HG03103 (cell line): Measurements from ENCODE around the gene CALN1.
"Not testable (repeated sequence)": the region's sequence is repeated elsewhere in the genome, so short reads cannot be mapped to it uniquely, and the experiment has no call there.

ENCODE experiments used
- ATAC-seq: cut with Tn5 transposase; IDR thresholded peaks from one replicate; pipeline ENCODE4 v1.9.1; 2021; ENCODE audit warnings: low read depth; ENCODE audit not compliant: unreplicated experiment

The CALN1 gene

DNA sequence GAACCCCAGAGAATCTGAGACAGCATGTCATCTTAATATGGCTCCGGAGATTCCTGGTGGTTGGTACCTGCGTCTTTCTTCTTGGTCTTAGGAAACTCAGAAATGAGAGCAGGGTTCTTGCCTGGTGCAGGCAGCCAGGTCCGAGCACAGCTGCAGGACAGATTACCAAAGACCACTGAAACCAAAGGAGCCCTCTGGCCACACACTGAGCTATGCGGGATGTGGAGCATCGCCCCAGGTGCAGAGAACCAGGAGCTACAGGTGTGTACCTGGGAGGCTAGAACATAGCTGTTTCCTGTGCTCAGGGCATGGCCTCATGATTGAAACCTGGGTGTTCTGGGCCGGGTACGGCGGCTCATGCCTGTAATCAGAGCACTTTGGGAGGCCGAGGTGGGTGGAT, 635.4 kb downstream of the CALN1 start:
- no peak for ATAC-seq

DNA sequence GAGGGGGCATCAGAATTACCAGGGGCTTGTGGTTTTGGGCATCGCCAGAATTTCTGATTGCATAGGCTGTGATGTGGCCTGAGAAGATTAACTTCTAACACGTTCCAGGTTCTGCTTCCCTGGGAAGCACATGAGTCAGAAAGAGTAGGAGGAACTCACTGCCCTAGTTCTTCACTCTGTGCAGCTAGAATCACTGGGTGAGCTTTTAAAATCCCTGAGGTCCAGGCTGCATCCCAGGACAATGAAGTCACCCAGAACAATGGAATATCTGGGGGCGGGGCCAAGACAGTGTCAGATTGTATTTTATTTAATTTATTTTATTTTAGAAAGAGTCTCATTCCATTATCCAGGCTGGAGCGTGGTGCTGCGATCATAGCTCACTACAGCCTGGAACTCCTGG, 636.5 kb downstream of the CALN1 start:
- no peak for ATAC-seq

DNA sequence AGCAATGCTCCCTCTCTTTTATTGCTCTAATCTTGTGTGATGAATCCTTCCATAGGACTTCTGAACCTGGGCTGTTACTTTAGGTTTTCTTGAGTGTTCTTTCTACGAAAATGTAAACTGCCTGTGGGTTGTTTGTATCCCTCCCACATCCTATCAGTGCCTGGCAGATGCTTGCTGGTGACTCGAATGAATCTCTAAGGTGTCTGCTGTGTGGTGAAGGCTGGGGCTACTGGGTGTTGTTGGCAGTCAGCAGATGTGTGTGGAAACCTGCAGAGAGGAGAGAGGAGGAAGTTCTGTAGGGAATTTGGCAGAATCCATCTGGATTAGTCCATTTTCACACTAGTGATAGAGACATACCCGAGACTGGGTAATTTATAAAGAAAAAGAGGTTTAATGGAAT, 639.4 kb downstream of the CALN1 start:
- no peak for ATAC-seq

DNA sequence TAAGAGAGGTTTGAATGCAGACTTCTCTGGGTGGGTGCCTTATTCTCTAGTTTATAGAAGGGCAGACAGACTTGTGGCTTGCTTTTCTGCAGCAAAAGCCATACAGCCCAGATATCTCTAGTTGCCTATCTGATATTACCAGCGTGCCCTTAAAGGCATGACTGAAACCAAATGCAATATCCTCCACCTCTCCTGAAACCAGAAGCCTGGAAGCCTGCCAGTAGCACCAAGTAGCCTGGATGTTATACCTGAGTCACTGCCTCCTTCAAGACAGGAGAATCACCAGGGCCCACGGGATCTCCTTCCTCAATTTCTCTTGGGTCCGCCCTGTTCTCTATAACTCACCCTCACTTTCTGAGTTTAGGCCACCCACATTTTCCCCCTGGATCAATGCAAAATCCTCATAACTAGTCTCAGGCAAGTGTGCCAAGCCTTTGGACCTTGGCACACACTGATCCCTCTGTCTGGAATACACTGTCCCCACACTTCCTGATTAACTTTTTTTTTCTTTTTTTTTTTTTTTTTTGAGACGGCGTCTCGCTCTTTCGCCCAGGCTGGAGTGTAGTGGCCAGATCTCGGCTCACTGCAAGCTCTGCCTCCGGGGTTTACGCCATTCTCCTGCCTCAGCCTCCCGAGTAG, 641.8 kb downstream of the CALN1 start:
- ATAC-seq, result no peak

DNA sequence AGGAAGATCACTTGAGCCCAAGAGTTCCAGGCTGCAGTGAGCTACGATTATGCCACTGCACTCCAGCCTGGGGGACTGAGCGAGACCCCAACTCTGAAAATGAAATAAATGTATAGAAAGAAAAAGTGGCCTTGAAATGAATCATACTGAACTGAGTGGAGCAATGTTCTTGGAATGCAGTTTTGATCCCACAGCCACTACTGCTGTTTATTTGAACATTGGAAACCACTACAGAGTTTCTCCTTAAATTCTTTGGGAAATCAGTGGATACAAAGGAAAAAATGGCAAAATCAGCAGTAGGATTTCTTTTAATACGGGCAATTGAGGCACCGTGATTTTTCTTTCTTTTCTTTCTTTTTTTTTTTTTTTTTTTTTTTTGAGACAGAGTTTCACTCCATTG, 642.8 kb downstream of the CALN1 start:
- no peak for ATAC-seq

DNA sequence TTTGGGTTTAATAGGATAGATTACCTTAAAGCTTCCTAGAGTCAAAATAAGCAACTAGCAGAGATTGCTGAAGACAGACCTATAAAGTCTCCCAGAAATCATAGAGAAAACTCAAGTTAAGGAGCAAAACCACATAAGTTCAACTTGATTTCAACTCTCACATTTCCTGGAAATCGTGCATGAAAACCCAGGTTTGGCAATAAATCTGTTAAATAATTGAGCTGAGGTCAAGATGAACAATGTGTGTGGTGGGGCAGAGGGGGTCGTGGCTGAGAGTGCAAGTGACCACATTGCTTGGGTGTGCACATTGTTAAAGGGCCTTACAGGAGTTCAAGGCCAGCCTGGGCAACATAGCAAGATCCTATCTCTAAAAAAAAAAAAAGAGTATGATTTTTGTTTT, 643.7 kb downstream of the CALN1 start:
- no peak for ATAC-seq

DNA sequence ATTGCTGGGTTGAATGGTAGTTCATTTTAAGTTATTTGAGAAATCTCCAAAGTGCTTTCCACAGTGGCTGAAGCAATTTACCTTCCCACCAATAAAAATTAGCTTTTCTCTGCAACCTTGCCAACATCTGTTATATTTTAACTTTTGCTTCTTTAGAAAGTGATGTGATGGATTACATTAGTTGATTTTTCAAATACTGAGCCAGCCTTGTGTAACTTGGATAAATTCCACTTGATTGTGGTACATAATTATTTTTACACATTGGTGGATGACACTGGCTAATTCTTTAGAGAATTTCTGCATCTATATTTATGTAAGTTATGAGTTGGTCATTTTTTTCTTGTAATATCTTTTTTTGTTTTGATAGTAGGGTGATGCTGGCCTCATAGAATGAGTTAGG, 646.1 kb downstream of the CALN1 start:
- no peak for ATAC-seq

DNA sequence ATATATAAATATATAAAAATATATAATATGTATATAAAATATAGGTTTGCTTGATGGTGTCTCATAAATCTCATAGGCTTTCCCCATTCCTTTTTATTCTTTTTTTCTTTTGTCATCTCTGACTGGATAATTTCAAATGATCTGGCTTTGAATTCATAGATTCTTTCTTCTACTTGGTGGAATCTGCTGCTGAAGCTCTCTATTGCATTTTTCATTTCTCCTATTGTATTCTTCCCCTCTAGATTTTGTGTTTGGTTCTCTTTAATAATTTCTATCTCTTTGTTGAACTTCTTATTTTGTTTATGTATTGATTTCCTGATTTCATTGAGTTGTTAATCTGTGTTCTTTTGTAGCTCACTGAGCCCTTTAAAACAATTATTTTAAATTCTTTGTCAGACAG, 650.8 kb downstream of the CALN1 start:
- no peak for ATAC-seq

DNA sequence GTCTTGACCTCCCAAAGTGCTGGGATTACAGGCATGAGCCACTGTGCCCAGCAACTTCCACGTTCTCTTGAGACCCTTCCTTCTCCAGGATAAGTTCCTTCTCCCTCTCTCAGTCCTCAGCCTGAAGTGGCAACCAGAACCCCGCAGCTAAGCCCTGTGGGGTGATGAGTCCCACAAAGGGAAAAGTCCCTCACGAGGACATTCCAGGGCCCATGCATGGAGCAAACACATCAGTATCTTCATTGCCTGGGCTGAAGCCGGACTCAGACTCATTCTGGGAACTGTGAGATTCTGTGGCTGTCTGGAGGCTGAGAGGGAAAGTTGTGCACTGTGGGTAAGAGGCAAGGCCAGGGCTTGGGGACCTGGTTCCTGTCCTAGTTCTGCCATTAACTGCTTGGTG, 657.3 kb downstream of the CALN1 start:
- ATAC-seq, result no peak

DNA sequence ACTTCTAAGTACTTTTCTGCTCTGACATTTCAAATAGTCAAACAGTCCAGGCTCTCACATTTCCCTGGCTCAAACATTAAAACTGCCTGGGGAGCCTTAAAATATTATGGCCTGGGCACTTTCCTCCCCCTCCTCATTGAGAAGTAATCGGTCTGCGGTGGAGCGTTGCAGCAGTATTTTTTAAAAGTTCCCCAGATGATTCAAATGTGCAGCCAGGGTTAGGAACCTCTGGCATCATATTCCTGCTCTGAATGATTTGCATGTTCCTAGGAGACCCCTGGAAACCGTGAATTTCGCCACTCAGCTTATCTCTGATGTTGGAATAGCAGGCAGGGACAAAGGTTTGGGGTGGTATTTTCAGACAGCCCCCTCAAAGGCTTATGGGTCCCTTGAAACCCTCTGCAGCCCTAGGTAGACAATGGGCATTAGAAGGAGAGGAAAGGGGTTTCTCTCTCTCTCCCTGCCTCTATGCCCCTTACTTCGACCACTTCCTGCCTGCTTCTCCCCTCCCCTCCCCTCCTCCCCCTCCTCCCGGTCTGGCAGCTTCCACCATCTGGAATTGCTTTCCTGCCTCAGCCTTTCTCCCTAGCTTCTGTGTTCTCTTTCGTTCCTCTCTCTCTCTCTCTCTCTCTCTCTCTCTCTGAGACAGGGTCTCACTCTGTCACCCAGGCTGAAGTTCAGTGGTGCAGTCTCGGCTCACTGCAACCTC, 658.0 kb downstream of the CALN1 start:
- ATAC-seq, result no peak

DNA sequence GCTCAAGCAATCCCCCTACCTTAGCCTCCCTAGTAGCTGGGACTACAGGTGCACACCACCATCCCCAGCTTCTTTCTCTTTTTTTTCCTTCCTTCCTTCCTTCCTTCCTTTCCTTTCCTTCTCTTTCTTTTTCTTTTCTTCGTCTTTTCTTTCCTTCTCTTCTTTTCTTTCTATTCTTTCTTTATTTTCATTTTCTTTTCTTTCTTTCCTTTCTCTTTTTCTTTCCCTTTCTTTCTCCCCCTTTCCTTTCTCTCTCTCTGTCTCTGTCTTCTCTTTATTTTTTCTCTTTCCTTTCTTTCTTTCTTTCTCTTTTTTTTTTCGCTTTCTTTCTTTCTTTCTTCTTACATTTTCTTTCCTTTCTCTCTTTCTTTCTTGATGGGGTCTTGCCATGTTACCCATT, 658.9 kb downstream of the CALN1 start:
- no peak for ATAC-seq

DNA sequence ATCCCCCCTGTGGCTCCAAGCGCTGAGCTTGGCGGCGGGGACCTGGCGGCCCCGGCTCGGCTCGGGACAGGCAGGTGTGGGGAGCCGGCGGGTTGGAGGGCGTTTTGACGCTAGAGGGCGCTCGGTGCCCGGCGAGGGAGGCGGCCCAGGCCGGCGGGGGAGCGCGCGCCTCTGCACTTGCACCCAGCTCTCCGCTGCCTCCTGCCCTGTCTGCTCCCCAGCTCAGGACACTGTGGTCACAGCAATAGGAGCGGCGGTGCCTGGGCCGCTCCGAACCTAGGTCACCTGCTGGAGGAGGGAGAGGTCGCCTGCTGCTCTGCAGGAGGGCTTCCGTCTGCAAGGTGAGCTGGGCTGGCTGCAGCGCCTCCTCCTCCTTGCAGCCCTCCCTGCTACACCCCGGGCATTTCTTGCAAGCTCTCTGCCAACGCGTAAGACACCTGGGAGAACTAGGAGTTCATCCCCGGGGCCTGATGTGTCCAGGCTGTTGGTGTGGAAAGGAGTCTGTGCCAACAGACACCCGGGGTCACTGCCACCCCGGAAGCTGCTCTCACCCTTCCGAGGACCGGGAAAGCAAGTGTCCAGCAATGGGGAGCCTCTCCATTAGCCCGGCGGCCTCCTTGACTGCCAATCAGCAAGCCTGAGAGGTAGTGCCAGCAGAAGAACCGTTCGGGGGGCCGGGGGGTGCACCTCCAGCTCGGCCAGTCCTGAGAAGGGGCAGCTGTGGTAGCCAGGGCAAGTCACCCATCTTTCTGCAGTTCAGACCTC, 659.8 kb downstream of the CALN1 start:
- ATAC-seq, result no peak

DNA sequence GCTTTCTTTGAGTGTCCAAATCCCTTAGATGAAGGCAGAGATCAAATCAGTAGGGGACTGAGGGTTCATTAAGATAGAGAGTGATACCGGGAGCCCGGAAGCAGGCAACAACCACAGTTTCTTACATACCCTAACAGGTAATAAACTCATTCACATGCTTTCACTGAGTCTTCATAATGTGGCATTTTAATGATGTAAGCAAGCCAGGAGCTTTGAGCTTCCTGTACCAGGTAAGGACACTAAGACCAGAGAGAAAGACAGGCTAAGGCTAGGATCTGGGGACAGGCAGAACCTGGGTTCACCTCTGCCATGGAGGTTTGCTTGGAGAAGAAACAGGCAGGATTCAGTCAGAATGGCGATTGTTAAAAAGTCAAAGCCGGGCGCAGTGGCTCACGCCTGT, 661.8 kb downstream of the CALN1 start:
- no peak for ATAC-seq

DNA sequence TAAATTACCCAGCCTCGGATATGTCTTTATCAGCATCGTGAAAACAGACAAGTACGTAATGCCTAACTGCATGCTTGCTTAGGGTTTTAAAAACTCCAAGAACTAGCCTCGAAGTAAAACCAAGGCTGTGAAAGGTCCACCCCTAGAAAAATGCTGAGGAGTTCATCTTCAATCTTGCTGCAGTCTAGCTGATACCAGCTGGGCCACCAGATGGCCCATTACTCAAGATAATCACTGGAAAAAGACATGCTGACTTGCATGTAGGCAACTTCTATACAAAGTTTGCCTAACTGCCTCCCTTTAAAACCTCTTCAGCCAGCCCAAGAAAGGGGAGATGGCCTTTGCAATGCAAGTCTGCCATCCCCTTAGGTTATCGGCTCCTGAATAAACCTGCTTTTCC, 666.1 kb downstream of the CALN1 start:
- no peak for ATAC-seq

DNA sequence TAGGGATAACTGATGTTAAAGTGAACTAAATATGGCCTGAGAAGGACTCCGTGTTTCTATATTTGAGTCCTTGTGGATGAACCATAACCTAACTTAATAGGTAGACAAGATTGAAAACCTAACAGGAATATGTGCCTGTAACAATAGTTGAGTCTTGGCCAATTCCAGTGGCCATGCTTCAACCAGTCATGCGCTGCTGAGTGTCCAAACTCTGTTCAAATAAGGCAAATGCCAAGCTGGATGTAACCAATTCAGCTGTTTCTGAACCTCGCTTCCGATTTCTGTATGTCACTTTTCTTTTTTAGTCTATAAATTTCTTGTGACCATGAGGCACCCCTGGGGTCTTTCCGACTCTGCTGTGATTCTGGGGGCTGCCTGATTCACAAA, 672.0 kb downstream of the CALN1 start:
- ATAC-seq, result no peak

DNA sequence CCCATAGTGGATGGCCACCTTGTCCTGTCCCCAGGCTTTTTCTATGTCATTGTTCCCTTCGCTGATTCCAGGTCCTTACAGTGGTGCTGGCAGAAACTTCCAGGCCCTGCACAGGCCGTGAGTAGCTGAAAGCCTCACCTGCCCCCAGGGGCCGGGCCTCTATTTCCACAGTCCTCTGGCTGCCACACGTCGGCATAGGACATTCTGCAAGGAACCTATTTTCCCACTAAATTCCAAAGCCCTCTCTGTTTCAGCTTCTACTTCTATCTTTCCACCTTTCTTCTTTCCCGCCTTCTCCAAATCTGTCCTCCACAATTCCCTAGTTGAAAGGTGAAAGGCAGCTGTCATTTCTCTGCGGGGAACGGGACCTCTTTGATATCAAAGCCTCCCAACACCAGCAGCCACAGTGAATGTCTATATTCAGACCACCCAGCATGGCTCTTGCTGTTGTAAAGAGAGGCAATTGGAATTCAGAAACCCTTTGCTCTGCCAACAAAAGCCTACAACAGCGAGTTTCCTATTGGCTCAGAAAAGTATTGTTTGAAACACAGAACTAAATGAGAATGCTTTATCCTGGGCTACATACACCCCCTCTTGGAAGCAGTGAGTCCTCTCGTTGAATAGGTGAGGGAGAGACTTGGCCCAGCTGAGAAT, 672.5 kb downstream of the CALN1 start:
- ATAC-seq, result no peak

DNA sequence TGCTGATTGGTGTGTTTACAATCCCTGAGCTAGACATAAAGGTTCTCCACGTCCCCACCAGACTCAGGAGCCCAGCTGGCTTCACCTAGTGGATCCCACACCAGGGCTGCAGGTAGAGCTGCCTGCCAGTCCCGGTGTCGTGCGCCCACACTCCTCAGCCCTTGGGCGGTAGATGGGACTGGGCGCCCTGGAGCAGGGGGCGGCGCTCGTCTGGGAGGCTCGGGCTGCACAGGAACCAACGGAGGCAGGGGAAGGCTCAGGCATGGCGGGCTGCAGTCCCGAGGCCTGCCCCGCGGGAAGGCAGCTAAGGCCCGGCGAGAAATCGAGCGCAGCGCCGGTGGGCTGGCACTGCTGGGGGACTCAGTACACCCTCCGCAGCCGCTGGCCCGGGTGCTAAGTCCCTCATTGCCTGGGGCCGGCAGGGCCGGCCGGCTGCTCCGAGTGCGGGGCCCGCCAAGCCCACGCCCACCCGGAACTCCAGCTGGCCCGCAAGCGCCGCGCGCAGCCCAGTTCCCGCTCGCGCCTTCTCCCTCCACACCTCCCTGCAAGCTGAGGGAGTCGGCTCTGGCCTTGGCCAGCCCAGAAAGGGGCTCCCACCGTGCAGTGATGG, 674.1 kb downstream of the CALN1 start:
- ATAC-seq, result not testable (repeated sequence)

DNA sequence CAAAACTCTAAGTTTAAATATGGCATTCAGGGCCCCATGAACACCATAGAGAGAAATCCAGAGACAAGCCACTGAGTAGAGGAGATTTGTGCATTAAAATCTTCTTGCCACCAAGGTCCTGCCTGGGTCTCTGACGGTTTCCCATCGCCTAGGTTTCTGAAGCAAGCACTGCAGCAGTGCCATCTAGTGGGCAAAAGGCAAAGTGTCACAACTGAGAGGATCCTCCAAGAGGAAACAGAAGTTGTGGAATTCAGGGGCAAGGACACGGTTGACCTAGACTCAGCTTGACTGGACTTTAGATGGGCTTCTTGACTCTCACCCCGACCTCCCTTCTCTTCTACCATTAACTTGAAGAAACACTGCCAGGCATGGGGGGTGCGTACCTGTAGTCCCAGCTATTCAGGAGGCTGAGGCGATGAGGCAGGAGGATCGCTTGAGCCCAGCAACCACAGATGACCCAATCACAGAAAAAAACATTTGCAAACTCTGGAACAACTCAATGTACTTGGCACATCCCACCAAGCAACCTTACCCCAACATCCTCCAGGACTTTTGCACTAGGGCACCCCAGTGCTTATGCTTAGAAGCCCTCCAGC, 676.1 kb downstream of the CALN1 start:
- ATAC-seq, result no peak

DNA sequence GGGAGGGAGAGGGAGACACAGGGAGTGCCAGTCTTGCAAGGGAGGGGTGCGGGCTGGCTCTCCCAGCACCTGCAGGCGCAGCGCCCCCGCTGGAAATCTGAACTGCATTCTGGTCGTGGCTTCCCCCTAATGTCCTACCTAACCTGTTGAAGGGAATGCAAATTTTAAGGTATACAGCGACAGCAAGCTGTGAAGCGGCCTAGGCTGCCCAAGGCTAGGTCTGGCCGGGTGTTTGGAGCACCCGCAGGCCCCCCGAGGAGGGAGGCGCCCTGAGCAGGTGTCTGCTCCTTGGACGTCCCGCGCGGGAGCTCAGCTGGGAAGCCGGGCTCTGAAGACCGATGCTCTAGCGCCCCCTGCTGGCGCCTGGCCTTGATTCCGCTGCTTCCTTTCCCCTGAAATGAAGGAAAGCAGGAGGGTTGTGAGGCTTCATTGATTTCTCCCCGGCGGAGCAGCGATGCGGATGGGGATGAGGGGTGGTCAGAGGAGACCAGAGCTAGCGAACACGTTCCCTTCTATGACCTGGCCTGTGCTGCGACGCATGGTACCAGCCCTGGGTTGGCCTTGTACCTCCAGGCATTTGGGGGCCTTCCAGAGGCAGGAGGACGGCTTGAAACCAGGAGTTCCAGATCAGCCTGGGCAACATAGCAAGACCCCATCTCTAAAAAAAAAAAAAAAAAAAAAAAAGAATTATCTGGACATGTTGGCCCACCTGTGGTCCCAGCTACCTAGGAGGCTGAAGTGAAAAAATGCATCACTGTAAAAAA, 678.8 kb downstream of the CALN1 start:
- ATAC-seq, result no peak

DNA sequence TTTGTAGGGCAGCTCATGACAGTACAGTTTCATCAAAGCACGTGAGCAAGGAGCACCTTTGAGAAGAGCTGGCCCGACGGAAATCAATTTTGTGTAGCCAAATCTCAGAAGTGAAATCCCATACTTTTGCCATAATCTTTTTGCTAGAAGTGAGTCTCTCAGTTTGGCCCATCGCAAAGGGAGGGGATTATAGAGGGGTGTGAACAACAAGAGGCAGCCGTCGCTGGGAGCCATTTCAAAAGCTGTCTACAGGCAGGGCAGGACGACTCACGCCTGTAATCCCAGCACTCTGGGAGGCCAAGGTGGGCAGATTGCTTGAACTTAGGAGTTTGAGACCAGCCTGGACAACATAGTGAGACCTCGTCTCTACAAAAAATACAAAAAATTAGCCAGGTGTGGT, 680.4 kb downstream of the CALN1 start:
- ATAC-seq, result no peak
